Keratinocyte (primary cell): ENCODE results near the gene ZNF763. TPM values are rescaled to one million over a fixed set of nuclear protein-coding genes. Genes with fewer than 3 reads are reported as not detected.

Source experiments
- DNase-seq: peaks from one replicate; pipeline ENCODE4 v3.0.0-alpha.2; 2011; ENCODE audit warnings: low read depth, missing footprints, low spot score
- FAIRE-seq: peaks from 2 replicates; lab custom pipeline; 2011; peaks lifted over from hg19 to GRCh38; lab: Jason Lieb, UNC
- H2AFZ ChIP-seq: 2 replicates; pipeline ENCODE4 v1.6.0; 2012; ENCODE audit warnings: low read length, control low read depth, inconsistent platforms; ENCODE audit not compliant: control insufficient read depth
- H3K27ac ChIP-seq: 2 replicates; pipeline ENCODE4 v1.5.1; 2011; ENCODE audit warnings: low read length; ENCODE audit not compliant: control insufficient read depth, insufficient read depth
- H3K27me3 ChIP-seq: 3 replicates; pipeline ENCODE4 v1.6.0; 2011; ENCODE audit warnings: low read length; ENCODE audit not compliant: control insufficient read depth, insufficient read depth; ENCODE audit errors: extremely low read depth
- H3K36me3 ChIP-seq, 2 experiments: 2 replicates in 1 of 2; 3 replicates in 1 of 2; pipeline ENCODE4 v1.5.1; 2011; ENCODE audit warnings: low read length in 2 of 2, mild to moderate bottlenecking in 1 of 2; ENCODE audit not compliant: control insufficient read depth in 2 of 2, insufficient read depth in 2 of 2; ENCODE audit errors: extremely low read depth in 1 of 2
- H3K4me1 ChIP-seq: 3 replicates; pipeline ENCODE4 v1.5.1; 2011; ENCODE audit warnings: low read length; ENCODE audit not compliant: control insufficient read depth, insufficient read depth; ENCODE audit errors: extremely low read depth
- H3K4me2 ChIP-seq: 3 replicates; pipeline ENCODE4 v1.6.0; 2011; ENCODE audit warnings: low read depth, low read length; ENCODE audit not compliant: control insufficient read depth, insufficient read depth; ENCODE audit errors: extremely low read depth
- H3K4me3 ChIP-seq, 3 experiments: fragments of 200-600 bp in 1 of 3; sonication (generic) in 1 of 3; 2 replicates in 2 of 3; 3 replicates in 1 of 3; pipeline ENCODE4 v1.5.1; 2011 to 2016; ENCODE audit warnings: low read length in 3 of 3, mild to moderate bottlenecking in 3 of 3, control low read depth in 2 of 3, inconsistent platforms in 1 of 3, low read depth in 1 of 3, mixed read lengths in 1 of 3, mixed run types in 1 of 3, moderate library complexity in 1 of 3; ENCODE audit not compliant: control insufficient read depth in 2 of 3, insufficient read depth in 2 of 3; ENCODE audit errors: extremely low read depth in 1 of 3
- H3K79me2 ChIP-seq: 2 replicates; pipeline ENCODE4 v1.6.0; 2012; ENCODE audit warnings: low read length; ENCODE audit not compliant: control insufficient read depth, insufficient read depth
- H3K9ac ChIP-seq: 3 replicates; pipeline ENCODE4 v1.6.0; 2011; ENCODE audit warnings: low read length; ENCODE audit not compliant: control insufficient read depth, insufficient read depth; ENCODE audit errors: extremely low read depth
- H3K9me1 ChIP-seq: 3 replicates; pipeline ENCODE4 v1.6.0; 2011; ENCODE audit warnings: low read length; ENCODE audit not compliant: control insufficient read depth, insufficient read depth; ENCODE audit errors: extremely low read depth
- H3K9me3 ChIP-seq: 2 replicates; pipeline ENCODE4 v1.5.1; 2012; ENCODE audit warnings: low read depth, low read length; ENCODE audit not compliant: control insufficient read depth
- H4K20me1 ChIP-seq: 3 replicates; pipeline ENCODE4 v1.6.0; 2011; ENCODE audit warnings: low read length; ENCODE audit not compliant: control insufficient read depth, insufficient read depth; ENCODE audit errors: extremely low read depth
- CTCF ChIP-seq, 3 experiments: IDR thresholded peaks in 1 of 3; conservative IDR thresholded peaks in 1 of 3; optimal IDR thresholded peaks in 1 of 3; 2 replicates in 2 of 3; 3 replicates in 1 of 3; pipeline versions ENCODE3 to v1.5.1; 2011; ENCODE audit warnings: low read length in 3 of 3, mild to moderate bottlenecking in 3 of 3, moderate library complexity in 2 of 3, control low read depth in 1 of 3, inconsistent platforms in 1 of 3; ENCODE audit not compliant: insufficient read depth in 2 of 3; ENCODE audit errors: extremely low read depth in 1 of 3
- EZH2 ChIP-seq: IDR thresholded peaks from one replicate; pipeline ENCODE4 v1.6.1; 2012; ENCODE audit warnings: inconsistent platforms, mild to moderate bottlenecking, low read length, moderate library complexity
- dilution Hi-C: fragments of 300-500 bp; cut with MboI; formaldehyde crosslinking; loops from one replicate; pipeline ENCODE4 v1.7.0; 2020; ENCODE audit warnings: low sequenced_read_pairs; ENCODE audit not compliant: extremely low pct_ligation_motif_present
- polyA plus RNA-seq, 5 experiments: library from polyadenylated mRNA; depleted of rRNA in 3 of 5; stranded (reverse) in 3 of 5; stranded (forward) in 1 of 5; unstranded in 1 of 5; fragments of >200 nt; gene quantifications; 1 replicate in 1 of 5; 2 replicates in 3 of 5; 3 replicates in 1 of 5; pipeline versions ENCODE4 v1.2.1 to v1.2.3, GENCODE V29; 2011 to 2012; ENCODE audit warnings: missing spikeins in 2 of 5, low read depth in 1 of 5, low replicate concordance in 1 of 5

Gene ZNF763
- polyA plus RNA-seq, 1 donor (not counting 4 experiments of a cell fraction or from before 2014, with no cell fraction given), result 2.3 TPM

DNA sequence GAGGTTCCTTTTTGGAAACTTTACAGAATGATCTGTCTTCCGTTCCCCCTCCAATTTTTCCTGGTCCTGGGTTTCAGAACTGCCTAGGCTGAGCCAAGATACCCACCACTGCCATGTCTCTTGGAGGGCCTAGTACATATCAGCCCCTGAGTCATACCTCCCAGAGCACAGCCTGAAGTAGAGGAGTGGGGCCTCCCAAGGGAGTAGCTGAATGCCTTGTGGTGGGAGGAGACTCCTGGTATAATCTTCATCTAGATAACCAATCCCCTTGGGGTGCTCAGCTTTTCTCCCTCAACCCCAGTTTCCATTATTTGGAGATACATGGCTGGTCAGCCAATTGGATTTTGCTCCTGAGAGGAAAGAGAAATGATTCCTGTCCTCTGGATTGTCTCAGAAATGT, 30.3 kb downstream of the ZNF763 start:
- no peaks in the 10 kb centered on the region for H4K20me1 ChIP-seq
- dilution Hi-C loops, result no loop called here
- peaks cover 12% of the 10 kb centered on the region for H3K79me2 ChIP-seq
- H3K27ac ChIP-seq, result no peak overlapping the region
- DNase-seq (no peak), FAIRE-seq (no peak)
- H3K9me1 ChIP-seq, result no peaks in the 10 kb centered on the region
- H3K4me3 ChIP-seq, result no peak overlapping the region
- peaks cover 2 to 3% of the 10 kb centered on the region in 2 experiments for H3K36me3 ChIP-seq
- H3K4me1 ChIP-seq, result peaks cover under 1% of the 10 kb centered on the region
- no peaks in the 10 kb centered on the region for H3K9me3 ChIP-seq
- TF ChIP-seq CTCF (optimal IDR thresholded peaks at IDR 0.05 in 1 of 3, IDR thresholded peaks at IDR 0.05 in 1 of 3, conservative IDR thresholded peaks at IDR 0.05 in 1 of 3; ENCODE audit: extremely low read depth in 1 of 3, insufficient read depth in 2 of 3, low read length in 3 of 3), result no peak
- no peak for TF ChIP-seq EZH2
- H3K27me3 ChIP-seq, result no peaks in the 10 kb centered on the region
- H2AFZ ChIP-seq, result no peak overlapping the region
- H3K4me2 ChIP-seq, result no peak overlapping the region
- no peak overlapping the region for H3K9ac ChIP-seq

DNA sequence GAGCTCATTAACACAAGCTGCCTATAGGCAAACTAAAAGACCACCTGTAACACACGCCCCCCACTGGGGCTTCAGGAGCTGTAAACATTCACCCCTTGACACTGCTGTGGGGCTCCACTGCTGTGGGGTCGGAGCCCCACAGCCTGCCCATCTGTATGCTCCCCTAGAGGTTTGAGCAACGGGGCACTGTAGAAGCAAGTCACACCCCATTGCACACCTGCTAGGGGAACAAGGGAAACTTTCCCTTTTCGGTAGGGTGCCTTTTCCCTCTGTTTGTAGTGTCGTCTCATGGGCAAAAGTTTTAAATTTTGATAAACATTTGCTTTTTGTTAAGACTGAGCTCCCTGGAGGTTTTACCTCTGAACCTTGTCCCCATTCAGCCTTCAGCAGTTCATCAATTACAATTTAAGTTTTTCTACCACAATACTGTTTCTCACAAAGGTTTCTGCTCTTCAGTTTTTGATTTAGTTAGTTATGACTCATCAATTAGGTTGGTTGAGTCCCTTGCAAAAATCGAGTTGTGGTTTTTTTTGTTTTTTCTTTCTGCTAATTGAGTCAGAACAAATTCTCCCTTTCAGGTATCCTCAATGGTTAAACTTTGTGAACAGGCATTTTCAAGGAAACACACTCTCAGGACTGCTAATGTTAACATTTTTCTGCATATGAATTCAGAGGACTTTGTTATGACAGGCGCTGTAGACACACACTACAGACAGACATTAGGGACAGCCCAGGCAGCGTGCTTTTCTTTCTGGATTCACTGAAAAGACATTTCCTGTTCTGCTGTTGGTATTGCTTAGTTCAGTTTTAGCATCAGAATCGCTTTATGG, 35.5 kb downstream of the ZNF763 start:
- Histone ChIP-seq H3K79me2 (peaks cover 4% of the 10 kb centered on the region), H2AFZ (no peak overlapping the region), H3K9ac (no peak overlapping the region), H3K9me1 (no peaks in the 10 kb centered on the region), H3K4me2 (no peak overlapping the region), H3K27ac (no peak overlapping the region), H3K4me1 (peaks cover 3% of the 10 kb centered on the region), H4K20me1 (no peaks in the 10 kb centered on the region), H3K9me3 (no peaks in the 10 kb centered on the region), H3K36me3 (peaks cover 4 to 5% of the 10 kb centered on the region in 2 experiments), H3K27me3 (no peaks in the 10 kb centered on the region), H3K4me3 (no peak overlapping the region)
- no peak for FAIRE-seq
- no peak for TF ChIP-seq CTCF (optimal IDR thresholded peaks at IDR 0.05 in 1 of 3, IDR thresholded peaks at IDR 0.05 in 1 of 3, conservative IDR thresholded peaks at IDR 0.05 in 1 of 3; ENCODE audit: extremely low read depth in 1 of 3, insufficient read depth in 2 of 3, low read length in 3 of 3)
- dilution Hi-C loops, result no loop called here
- no peak for DNase-seq
